HepG2 (cell line): ENCODE results near the gene JMJD8. TPM values are rescaled to one million over a fixed set of nuclear protein-coding genes. Genes with fewer than 3 reads are reported as not detected.
A peak's percentile ranks its signal among the peaks of the same experiment; 100 is the strongest.

Experiments
- ARNT2 ChIP-seq: sonication (generic); formaldehyde crosslinking; IDR thresholded peaks from 2 replicates; pipeline ENCODE4 v1.8.0; 2022; ENCODE audit warnings: mild to moderate bottlenecking, low read depth, missing genetic modification reagents, moderate library complexity
- BCL3 ChIP-seq: sonication (generic); formaldehyde crosslinking; IDR thresholded peaks from 2 replicates; pipeline ENCODE4 v1.5.1; 2020; ENCODE audit warnings: mild to moderate bottlenecking, missing genetic modification reagents, moderate library complexity
- GATAD2A ChIP-seq: IDR thresholded peaks from 2 replicates; pipeline ENCODE4 v1.6.1; 2016
- GPBP1L1 ChIP-seq: sonication (generic); formaldehyde crosslinking; IDR thresholded peaks from 2 replicates; pipeline ENCODE4 v1.5.0; 2020; ENCODE audit warnings: mild to moderate bottlenecking, missing genetic modification reagents
- HINFP ChIP-seq: sonication (generic); formaldehyde crosslinking; IDR thresholded peaks from 2 replicates; pipeline ENCODE4 v1.4.0; 2020; ENCODE audit warnings: low read depth, mild to moderate bottlenecking, missing genetic modification reagents
- KLF6 ChIP-seq: IDR thresholded peaks from 2 replicates; pipeline ENCODE4 v1.8.0; 2016; ENCODE audit warnings: missing biosample characterization, missing genetic modification reagents
- MED1 ChIP-seq: sonication (generic); formaldehyde crosslinking; IDR thresholded peaks from 2 replicates; pipeline ENCODE4 v1.4.0; 2020; ENCODE audit warnings: missing genetic modification reagents
- MXD4 ChIP-seq: IDR thresholded peaks from 2 replicates; pipeline ENCODE4 v1.6.1; 2016; ENCODE audit warnings: mild to moderate bottlenecking, missing biosample characterization, missing genetic modification reagents
- ONECUT2 ChIP-seq: sonication (generic); formaldehyde crosslinking; IDR thresholded peaks from 2 replicates; pipeline ENCODE4 v1.4.0; 2020; ENCODE audit warnings: missing genetic modification reagents
- RXRB ChIP-seq: IDR thresholded peaks from 2 replicates; pipeline ENCODE4 v1.6.1; 2016; ENCODE audit warnings: borderline replicate concordance, missing genetic modification reagents, missing compliant biosample characterization
- ZNF274 ChIP-seq: sonication (generic); formaldehyde crosslinking; IDR thresholded peaks from 2 replicates; pipeline ENCODE4 v1.5.1; 2020; ENCODE audit warnings: mild to moderate bottlenecking, missing genetic modification reagents
- ZNF33B ChIP-seq: sonication (generic); formaldehyde crosslinking; IDR thresholded peaks from 2 replicates; pipeline ENCODE4 v1.5.1; 2020; ENCODE audit warnings: mild to moderate bottlenecking, missing genetic modification reagents
- ZNF674 ChIP-seq: sonication (generic); formaldehyde crosslinking; IDR thresholded peaks from 2 replicates; pipeline ENCODE4 v1.5.0; 2020; ENCODE audit warnings: low read depth, mild to moderate bottlenecking, missing genetic modification reagents
- ZNF761 ChIP-seq: sonication (generic); formaldehyde crosslinking; conservative IDR thresholded peaks from 2 replicates; pipeline ENCODE4 v1.4.0; 2020; ENCODE audit warnings: mild to moderate bottlenecking, missing genetic modification reagents
- ZNF790 ChIP-seq: sonication (generic); formaldehyde crosslinking; IDR thresholded peaks from 2 replicates; pipeline ENCODE4 v1.8.0; 2022; ENCODE audit warnings: missing genetic modification reagents, mild to moderate bottlenecking, borderline replicate concordance
- ZNF839 ChIP-seq: sonication (generic); formaldehyde crosslinking; IDR thresholded peaks from 2 replicates; pipeline ENCODE4 v1.4.0; 2020; ENCODE audit warnings: missing genetic modification reagents, mild to moderate bottlenecking, borderline replicate concordance
- polyA plus RNA-seq, 8 experiments: library from polyadenylated mRNA; depleted of rRNA in 3 of 8; stranded (reverse) in 7 of 8; unstranded in 1 of 8; fragments of >200 nt; fragmentation: Illumina TruSeq in 4 of 8; extraction: Trizol in 4 of 8; gene quantifications; 2 replicates each; pipeline versions ENCODE4 v1.2.1 to v1.2.3, GENCODE V29; 2011 to 2016; ENCODE audit warnings: low read depth in 4 of 8, missing spikeins in 1 of 8, mixed read lengths in 1 of 8; ENCODE audit not compliant: insufficient read depth in 1 of 8
- total RNA-seq, 5 experiments: library from RNA; depleted of rRNA; stranded (reverse); fragments of >200 nt; fragmentation: Illumina TruSeq; extraction: Trizol; gene quantifications; 2 replicates each; pipeline ENCODE4 v1.2.3, GENCODE V29; 2016; ENCODE audit warnings: low read depth in 1 of 5
- TF ChIP-seq, protein P1 (sequence below): sonication (generic); formaldehyde crosslinking; IDR thresholded peaks from 2 replicates; pipeline ENCODE4 v1.9.0; 2021; ENCODE audit warnings: missing genetic modification reagents, borderline replicate concordance
- TF ChIP-seq, protein P2 (sequence below): sonication (generic); formaldehyde crosslinking; conservative IDR thresholded peaks from 2 replicates; pipeline ENCODE4 v1.8.1; 2023; ENCODE audit warnings: missing genetic modification reagents
- TF ChIP-seq, protein P3 (sequence below): sonication (generic); formaldehyde crosslinking; IDR thresholded peaks from 2 replicates; pipeline ENCODE4 v1.4.0; 2020; ENCODE audit warnings: missing genetic modification reagents

Gene JMJD8
- total and polyA plus RNA-seq, 2 of the 13 experiments (the other 11 are each of a cell fraction or from before 2014, with no cell fraction given) = 2.6 to 11.8 TPM

GRCh38 chr16:678858-679813, 5.0 kb downstream of the JMJD8 start (continued):
- TF ChIP-seq ZNF274 (peak; percentile 31; the same call in 1 of the 2 replicates), BCL3 (CRISPR knock-in tag) (peak; percentile 39; the same call in 1 of the 2 replicates), ZNF674 (peak; percentile 33; the same call in 1 of the 2 replicates), MXD4 (CRISPR knock-in tag) (0 out of 2 replicates have a peak, but pooled peaks have one; percentile 43), ZNF839 (CRISPR knock-in tag) (peak; percentile 32; the same call in 1 of the 2 replicates), GPBP1L1 (CRISPR knock-in tag) (no peak), ARNT2 (0 out of 2 replicates have a peak, but pooled peaks have one; percentile 45), ZNF33B (CRISPR knock-in tag) (peak; percentile 45; the same call in 1 of the 2 replicates), ZNF761 (CRISPR knock-in tag) (peak; percentile 13; the same call in 1 of the 2 replicates), ONECUT2 (CRISPR knock-in tag) (no peak), KLF6 (CRISPR knock-in tag) (no peak), MED1 (CRISPR knock-in tag) (peak; percentile 44; the same call in 1 of the 2 replicates), RXRB (CRISPR knock-in tag) (peak; percentile 24; the same call in 1 of the 2 replicates), ZNF790 (CRISPR knock-in tag) (0 out of 2 replicates have a peak, but pooled peaks have one; percentile 32), GATAD2A (CRISPR knock-in tag) (0 out of 2 replicates have a peak, but pooled peaks have one; percentile 12), HINFP (CRISPR knock-in tag) (0 out of 2 replicates have a peak, but pooled peaks have one; percentile 15)
- TF ChIP-seq, protein P1, sequence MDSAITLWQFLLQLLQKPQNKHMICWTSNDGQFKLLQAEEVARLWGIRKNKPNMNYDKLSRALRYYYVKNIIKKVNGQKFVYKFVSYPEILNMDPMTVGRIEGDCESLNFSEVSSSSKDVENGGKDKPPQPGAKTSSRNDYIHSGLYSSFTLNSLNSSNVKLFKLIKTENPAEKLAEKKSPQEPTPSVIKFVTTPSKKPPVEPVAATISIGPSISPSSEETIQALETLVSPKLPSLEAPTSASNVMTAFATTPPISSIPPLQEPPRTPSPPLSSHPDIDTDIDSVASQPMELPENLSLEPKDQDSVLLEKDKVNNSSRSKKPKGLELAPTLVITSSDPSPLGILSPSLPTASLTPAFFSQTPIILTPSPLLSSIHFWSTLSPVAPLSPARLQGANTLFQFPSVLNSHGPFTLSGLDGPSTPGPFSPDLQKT (CRISPR knock-in tag) = no peak
- TF ChIP-seq, protein P2, sequence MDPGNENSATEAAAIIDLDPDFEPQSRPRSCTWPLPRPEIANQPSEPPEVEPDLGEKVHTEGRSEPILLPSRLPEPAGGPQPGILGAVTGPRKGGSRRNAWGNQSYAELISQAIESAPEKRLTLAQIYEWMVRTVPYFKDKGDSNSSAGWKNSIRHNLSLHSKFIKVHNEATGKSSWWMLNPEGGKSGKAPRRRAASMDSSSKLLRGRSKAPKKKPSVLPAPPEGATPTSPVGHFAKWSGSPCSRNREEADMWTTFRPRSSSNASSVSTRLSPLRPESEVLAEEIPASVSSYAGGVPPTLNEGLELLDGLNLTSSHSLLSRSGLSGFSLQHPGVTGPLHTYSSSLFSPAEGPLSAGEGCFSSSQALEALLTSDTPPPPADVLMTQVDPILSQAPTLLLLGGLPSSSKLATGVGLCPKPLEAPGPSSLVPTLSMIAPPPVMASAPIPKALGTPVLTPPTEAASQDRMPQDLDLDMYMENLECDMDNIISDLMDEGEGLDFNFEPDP (CRISPR knock-in tag) = no peak
- TF ChIP-seq, protein P3, sequence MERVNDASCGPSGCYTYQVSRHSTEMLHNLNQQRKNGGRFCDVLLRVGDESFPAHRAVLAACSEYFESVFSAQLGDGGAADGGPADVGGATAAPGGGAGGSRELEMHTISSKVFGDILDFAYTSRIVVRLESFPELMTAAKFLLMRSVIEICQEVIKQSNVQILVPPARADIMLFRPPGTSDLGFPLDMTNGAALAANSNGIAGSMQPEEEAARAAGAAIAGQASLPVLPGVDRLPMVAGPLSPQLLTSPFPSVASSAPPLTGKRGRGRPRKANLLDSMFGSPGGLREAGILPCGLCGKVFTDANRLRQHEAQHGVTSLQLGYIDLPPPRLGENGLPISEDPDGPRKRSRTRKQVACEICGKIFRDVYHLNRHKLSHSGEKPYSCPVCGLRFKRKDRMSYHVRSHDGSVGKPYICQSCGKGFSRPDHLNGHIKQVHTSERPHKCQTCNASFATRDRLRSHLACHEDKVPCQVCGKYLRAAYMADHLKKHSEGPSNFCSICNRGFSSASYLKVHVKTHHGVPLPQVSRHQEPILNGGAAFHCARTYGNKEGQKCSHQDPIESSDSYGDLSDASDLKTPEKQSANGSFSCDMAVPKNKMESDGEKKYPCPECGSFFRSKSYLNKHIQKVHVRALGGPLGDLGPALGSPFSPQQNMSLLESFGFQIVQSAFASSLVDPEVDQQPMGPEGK = peak; percentile 31; the same call in 1 of the 2 replicates
